Measurements from ENCODE around the gene WDR72. TPM values are rescaled to one million over a fixed set of nuclear protein-coding genes. Genes with fewer than 3 reads are reported as not detected.
"Not testable (repeated sequence)": the region's sequence is repeated elsewhere in the genome, so short reads cannot be mapped to it uniquely, and the experiment has no call there.

Gene WDR72
- total RNA-seq, 2 experiments from 2014 or later: not detected

GRCh38 chr15:53548236-53548635 lies 211.2 kb downstream of the WDR72 start:
- TF ChIP-seq CTCF (conservative IDR thresholded peaks at IDR 0.05; ENCODE audit: low read length) (no peak), EZH2phosphoT487 (IDR thresholded peaks at IDR 0.05; ENCODE audit: borderline replicate concordance, low read depth, low read length) (no peak)
- H3K4me3 ChIP-seq (ENCODE audit: low read depth, low read length, poor library complexity, severe bottlenecking): no peak overlapping the region
- BruUV-seq (replicated peaks): no TSS peak
- CTCF ChIA-PET (ENCODE audit: unreplicated experiment): no interaction called here
- POLR2A ChIA-PET: interaction anchor here (0.7 to 0.8 kb wide), 2 partner anchors 11 to 61 kb away, joined by 3 read pairs; no protein-coding TSS in a partner anchor
- no peak overlapping the region for H3K4me2 ChIP-seq (ENCODE audit: low read length)
- H4K20me1 ChIP-seq (ENCODE audit: insufficient read depth, low read length): no peaks in the 10 kb centered on the region
- H3K9me2 ChIP-seq (ENCODE audit: insufficient read depth, low read length): no peaks in the 10 kb centered on the region
- no peaks in the 10 kb centered on the region for H3K79me2 ChIP-seq (ENCODE audit: insufficient read depth, low read depth, low read length)
- no peak overlapping the region for H3K27ac ChIP-seq (ENCODE audit: low read depth, low read length, poor library complexity, severe bottlenecking)
- no peaks in the 10 kb centered on the region for H3K4me1 ChIP-seq (ENCODE audit: insufficient read depth, low read length, poor library complexity, severe bottlenecking)
- no peaks in the 10 kb centered on the region for H3K36me3 ChIP-seq (ENCODE audit: insufficient read depth, low read length)
- intact Hi-C loops (cut with micrococcal nuclease; ENCODE audit: unreplicated experiment): no loop called here
- no peak overlapping the region for H2AFZ ChIP-seq (ENCODE audit: low read length)
- no peak for DNase-seq (ENCODE audit: low spot score)
- no peaks in the 10 kb centered on the region for H3K9me3 ChIP-seq (ENCODE audit: low read length)

- H3K9me2 ChIP-seq (ENCODE audit: insufficient read depth, low read length); H4K20me1 ChIP-seq (ENCODE audit: insufficient read depth, low read length); H3K79me2 ChIP-seq (ENCODE audit: insufficient read depth, low read depth, low read length); H2AFZ ChIP-seq (ENCODE audit: low read length); BruUV-seq (replicated peaks); H3K9me3 ChIP-seq (ENCODE audit: low read length); intact Hi-C loops (cut with micrococcal nuclease; ENCODE audit: unreplicated experiment); H3K4me1 ChIP-seq (ENCODE audit: insufficient read depth, low read length, poor library complexity, severe bottlenecking); DNase-seq (ENCODE audit: low spot score); H3K4me3 ChIP-seq (ENCODE audit: low read depth, low read length, poor library complexity, severe bottlenecking); H3K36me3 ChIP-seq (ENCODE audit: insufficient read depth, low read length); H3K27ac ChIP-seq (ENCODE audit: low read depth, low read length, poor library complexity, severe bottlenecking); CTCF ChIA-PET (ENCODE audit: unreplicated experiment); H3K4me2 ChIP-seq (ENCODE audit: low read length): not testable (repeated sequence)
- POLR2A ChIA-PET: interaction anchor here (0.6 to 0.7 kb wide), 3 partner anchors 14 to 1734 kb away, joined by 3 to 5 read pairs (median 3); no protein-coding TSS in a partner anchor
These were observed 218.7 kb downstream of the WDR72 start for GRCh38 chr15:53540626-53541300.

GRCh38 chr15:53539878-53540277 lies 219.6 kb downstream of the WDR72 start:
- DNase-seq (ENCODE audit: low spot score): no peak
- no peaks in the 10 kb centered on the region for H3K9me2 ChIP-seq (ENCODE audit: insufficient read depth, low read length)
- H3K9me3 ChIP-seq (ENCODE audit: low read length): no peaks in the 10 kb centered on the region
- no peaks in the 10 kb centered on the region for H3K4me1 ChIP-seq (ENCODE audit: insufficient read depth, low read length, poor library complexity, severe bottlenecking)
- BruUV-seq (replicated peaks): no TSS peak
- H3K4me3 ChIP-seq (ENCODE audit: low read depth, low read length, poor library complexity, severe bottlenecking): no peak overlapping the region
- no peak overlapping the region for H3K4me2 ChIP-seq (ENCODE audit: low read length)
- ChIA-PET POLR2A (interaction anchor here (0.7 kb wide), 2 partner anchors 1356 to 1735 kb away, joined by 3 read pairs; no protein-coding TSS in a partner anchor), CTCF (ENCODE audit: unreplicated experiment) (no interaction called here)
- no peak overlapping the region for H2AFZ ChIP-seq (ENCODE audit: low read length)
- H3K79me2 ChIP-seq (ENCODE audit: insufficient read depth, low read depth, low read length): no peaks in the 10 kb centered on the region
- H3K27ac ChIP-seq (ENCODE audit: low read depth, low read length, poor library complexity, severe bottlenecking): no peak overlapping the region
- no peaks in the 10 kb centered on the region for H4K20me1 ChIP-seq (ENCODE audit: insufficient read depth, low read length)
- intact Hi-C loops (cut with micrococcal nuclease; ENCODE audit: unreplicated experiment): no loop called here
- H3K36me3 ChIP-seq (ENCODE audit: insufficient read depth, low read length): no peaks in the 10 kb centered on the region
- TF ChIP-seq CTCF (conservative IDR thresholded peaks at IDR 0.05; ENCODE audit: low read length) (no peak), EZH2phosphoT487 (IDR thresholded peaks at IDR 0.05; ENCODE audit: borderline replicate concordance, low read depth, low read length) (no peak)
